Prostate gland (tissue), 2 donors: ENCODE results near the gene NR2F6.

Experiments
- POLR2A ChIP-seq: fragments of 450-650 bp; IDR thresholded peaks from one replicate; pipeline ENCODE4 v1.6.1; 2016; ENCODE audit warnings: antibody characterized with exemption, mild to moderate bottlenecking
- TF ChIP-seq, protein P1 (sequence below), 4 experiments: fragments of 200-600 bp in 2 of 4; fragments of 450-650 bp in 2 of 4; sonication (generic) in 2 of 4; IDR thresholded peaks; 1 replicate in 3 of 4; 2 replicates in 1 of 4; pipeline ENCODE4 v1.5.1; 2016 to 2019; ENCODE audit warnings: antibody characterized with exemption in 4 of 4, mild to moderate bottlenecking in 2 of 4, moderate library complexity in 2 of 4

DNA sequence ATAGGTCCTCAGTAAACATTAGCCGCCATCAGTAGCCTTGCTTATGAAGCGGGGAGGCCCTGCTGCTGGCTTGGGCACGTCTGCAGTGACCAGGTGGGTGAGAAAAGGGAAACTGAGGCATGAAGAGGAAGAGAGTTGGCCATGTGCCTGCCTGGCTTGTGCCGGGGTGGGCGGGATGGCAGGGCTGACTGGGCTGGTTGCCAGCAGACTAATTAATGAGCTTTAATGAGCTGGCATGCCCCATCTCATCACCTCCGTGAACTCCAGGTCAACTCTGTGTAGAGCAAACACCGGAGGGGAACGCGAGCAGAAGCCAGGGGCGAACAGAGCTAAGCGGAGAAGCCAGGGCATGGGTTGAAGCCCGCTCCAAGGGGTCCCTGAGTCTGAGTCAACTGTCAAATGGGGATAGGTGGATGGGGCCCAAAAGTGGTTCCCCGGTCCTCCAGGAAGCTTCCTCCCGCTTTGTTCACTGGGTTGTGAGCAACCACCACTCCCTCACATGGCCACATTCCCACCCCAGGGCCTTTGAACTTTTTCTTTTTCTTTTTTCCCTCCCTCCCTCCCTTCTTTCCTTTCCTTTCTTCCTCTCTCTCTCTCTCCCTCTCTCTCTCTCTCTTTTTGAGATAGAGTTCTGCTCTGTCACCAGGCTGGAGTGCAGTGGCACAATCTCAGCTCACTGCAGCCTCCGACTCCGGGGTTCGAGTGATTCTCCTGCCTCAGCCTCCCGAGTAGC is 8.7 kb downstream of the NR2F6 start:
- TF ChIP-seq POLR2A: no peak
- TF ChIP-seq, protein P1, sequence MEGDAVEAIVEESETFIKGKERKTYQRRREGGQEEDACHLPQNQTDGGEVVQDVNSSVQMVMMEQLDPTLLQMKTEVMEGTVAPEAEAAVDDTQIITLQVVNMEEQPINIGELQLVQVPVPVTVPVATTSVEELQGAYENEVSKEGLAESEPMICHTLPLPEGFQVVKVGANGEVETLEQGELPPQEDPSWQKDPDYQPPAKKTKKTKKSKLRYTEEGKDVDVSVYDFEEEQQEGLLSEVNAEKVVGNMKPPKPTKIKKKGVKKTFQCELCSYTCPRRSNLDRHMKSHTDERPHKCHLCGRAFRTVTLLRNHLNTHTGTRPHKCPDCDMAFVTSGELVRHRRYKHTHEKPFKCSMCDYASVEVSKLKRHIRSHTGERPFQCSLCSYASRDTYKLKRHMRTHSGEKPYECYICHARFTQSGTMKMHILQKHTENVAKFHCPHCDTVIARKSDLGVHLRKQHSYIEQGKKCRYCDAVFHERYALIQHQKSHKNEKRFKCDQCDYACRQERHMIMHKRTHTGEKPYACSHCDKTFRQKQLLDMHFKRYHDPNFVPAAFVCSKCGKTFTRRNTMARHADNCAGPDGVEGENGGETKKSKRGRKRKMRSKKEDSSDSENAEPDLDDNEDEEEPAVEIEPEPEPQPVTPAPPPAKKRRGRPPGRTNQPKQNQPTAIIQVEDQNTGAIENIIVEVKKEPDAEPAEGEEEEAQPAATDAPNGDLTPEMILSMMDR (IDR thresholded peaks at IDR 0.05): no peak
